Measurements from ENCODE around the gene RET.

DNA sequence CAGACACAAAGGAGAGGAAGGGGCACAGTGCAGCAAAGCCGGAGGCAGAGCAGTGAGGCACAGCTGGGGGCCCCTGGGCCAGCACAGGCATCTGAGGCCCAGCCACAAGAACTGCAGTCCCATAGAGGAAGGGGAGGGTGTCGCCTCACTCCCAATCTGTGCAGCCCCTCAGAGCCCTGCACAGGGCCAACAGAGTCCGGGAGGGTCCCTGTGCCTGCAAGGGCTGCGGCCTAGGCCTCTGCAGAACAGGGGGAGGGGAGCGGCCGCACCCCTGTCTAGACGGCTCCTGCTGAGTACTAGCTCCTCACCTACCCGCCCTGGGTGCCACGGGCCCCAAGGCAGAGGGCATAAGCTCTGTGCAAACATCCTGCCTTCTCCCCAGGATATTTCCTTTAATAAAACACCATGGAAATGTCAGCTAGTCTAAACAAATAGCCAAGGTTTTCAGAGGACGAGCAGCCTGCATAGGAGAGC, 32.4 kb upstream of the RET start:
- TF ChIP-seq, protein P1, sequence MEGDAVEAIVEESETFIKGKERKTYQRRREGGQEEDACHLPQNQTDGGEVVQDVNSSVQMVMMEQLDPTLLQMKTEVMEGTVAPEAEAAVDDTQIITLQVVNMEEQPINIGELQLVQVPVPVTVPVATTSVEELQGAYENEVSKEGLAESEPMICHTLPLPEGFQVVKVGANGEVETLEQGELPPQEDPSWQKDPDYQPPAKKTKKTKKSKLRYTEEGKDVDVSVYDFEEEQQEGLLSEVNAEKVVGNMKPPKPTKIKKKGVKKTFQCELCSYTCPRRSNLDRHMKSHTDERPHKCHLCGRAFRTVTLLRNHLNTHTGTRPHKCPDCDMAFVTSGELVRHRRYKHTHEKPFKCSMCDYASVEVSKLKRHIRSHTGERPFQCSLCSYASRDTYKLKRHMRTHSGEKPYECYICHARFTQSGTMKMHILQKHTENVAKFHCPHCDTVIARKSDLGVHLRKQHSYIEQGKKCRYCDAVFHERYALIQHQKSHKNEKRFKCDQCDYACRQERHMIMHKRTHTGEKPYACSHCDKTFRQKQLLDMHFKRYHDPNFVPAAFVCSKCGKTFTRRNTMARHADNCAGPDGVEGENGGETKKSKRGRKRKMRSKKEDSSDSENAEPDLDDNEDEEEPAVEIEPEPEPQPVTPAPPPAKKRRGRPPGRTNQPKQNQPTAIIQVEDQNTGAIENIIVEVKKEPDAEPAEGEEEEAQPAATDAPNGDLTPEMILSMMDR (IDR thresholded peaks at IDR 0.05), result no peak
- TF ChIP-seq POLR2A (IDR thresholded peaks at IDR 0.05), result no peak

All from thyroid gland (tissue), 4 donors.